ENCODE measurements around the gene PTPRG.

The PTPRG gene

GRCh38 chr3:62228467-62228866 is 667.1 kb downstream of the PTPRG start:
- no peak for DNase-seq (ENCODE audit: low read depth in 2 of 2)

- DNase-seq (ENCODE audit: low read depth in 2 of 2): no peak
Observed at GRCh38 chr3:62229211-62229610, 667.8 kb downstream of the PTPRG start.

- DNase-seq (ENCODE audit: low read depth in 2 of 2): no peak
Observed at GRCh38 chr3:62229908-62230307, 668.5 kb downstream of the PTPRG start.

GRCh38 chr3:62233065-62233464 is 671.7 kb downstream of the PTPRG start:
- DNase-seq (ENCODE audit: low read depth in 2 of 2): no peak

GRCh38 chr3:62236016-62236415 is 674.6 kb downstream of the PTPRG start:
- no peak for DNase-seq (ENCODE audit: low read depth in 2 of 2)

- no peak for DNase-seq (ENCODE audit: low read depth in 2 of 2)
Observed at GRCh38 chr3:62237286-62237948, 676.0 kb downstream of the PTPRG start.

- DNase-seq (ENCODE audit: low read depth in 2 of 2): no peak
Observed at GRCh38 chr3:62238003-62238402, 676.6 kb downstream of the PTPRG start.

GRCh38 chr3:62238431-62238830 is 677.1 kb downstream of the PTPRG start:
- no peak for DNase-seq (ENCODE audit: low read depth in 2 of 2)

- no peak for DNase-seq (ENCODE audit: low read depth in 2 of 2)
Observed at GRCh38 chr3:62241279-62241678, 679.9 kb downstream of the PTPRG start.

GRCh38 chr3:62242831-62243509 is 681.6 kb downstream of the PTPRG start:
- no peak for DNase-seq (ENCODE audit: low read depth in 2 of 2)

GRCh38 chr3:62246094-62246493 is 684.7 kb downstream of the PTPRG start:
- no peak for DNase-seq (ENCODE audit: low read depth in 2 of 2)

GRCh38 chr3:62246985-62247384 is 685.6 kb downstream of the PTPRG start:
- no peak for DNase-seq (ENCODE audit: low read depth in 2 of 2)

- DNase-seq (ENCODE audit: low read depth in 2 of 2): no peak
Observed at GRCh38 chr3:62248734-62249483, 687.5 kb downstream of the PTPRG start.

GRCh38 chr3:62249484-62249776 is 688.1 kb downstream of the PTPRG start:
- DNase-seq (ENCODE audit: low read depth in 2 of 2): no peak

GRCh38 chr3:62249855-62250543 is 688.6 kb downstream of the PTPRG start:
- no peak for DNase-seq (ENCODE audit: low read depth in 2 of 2)

GRCh38 chr3:62252438-62253157 is 691.2 kb downstream of the PTPRG start:
- DNase-seq (ENCODE audit: low read depth in 2 of 2): no peak

GRCh38 chr3:62253971-62254370 is 692.6 kb downstream of the PTPRG start:
- DNase-seq (ENCODE audit: low read depth in 2 of 2): no peak

- DNase-seq (ENCODE audit: low read depth in 2 of 2): no peak
Observed at GRCh38 chr3:62255758-62256157, 694.4 kb downstream of the PTPRG start.

GRCh38 chr3:62259924-62260323 is 698.6 kb downstream of the PTPRG start:
- DNase-seq (ENCODE audit: low read depth in 2 of 2): no peak

GRCh38 chr3:62260655-62261054 is 699.3 kb downstream of the PTPRG start:
- DNase-seq (ENCODE audit: low read depth in 2 of 2): no peak

- DNase-seq (ENCODE audit: low read depth in 2 of 2): no peak
Observed at GRCh38 chr3:62261121-62261520, 699.8 kb downstream of the PTPRG start.

- DNase-seq (ENCODE audit: low read depth in 2 of 2): no peak
Observed at GRCh38 chr3:62261736-62262135, 700.4 kb downstream of the PTPRG start.
